Renal cortex interstitium (tissue), 11 donors: Measurements from ENCODE around the gene UGT1A7. TPM values are rescaled to one million over a fixed set of nuclear protein-coding genes. Genes with fewer than 3 reads are reported as not detected.
A peak's percentile ranks its signal among the peaks of the same experiment; 100 is the strongest.
"Not testable (repeated sequence)": the region's sequence is repeated elsewhere in the genome, so short reads cannot be mapped to it uniquely, and the experiment has no call there.

ENCODE experiments used
- DNase-seq, 11 donors: peaks; one replicate each; pipeline ENCODE4 v3.0.0-alpha.2; 2013; ENCODE audit warnings: low read depth in 9 of 11, low spot score in 4 of 11; ENCODE audit errors: extremely low read depth in 1 of 11
- polyA plus RNA-seq, 3 donors: library from polyadenylated mRNA; unstranded; fragments of 120-200 nt; gene quantifications; one replicate each; pipeline ENCODE4 v1.2.1, GENCODE V29; 2013; ENCODE audit not compliant: insufficient read length in 3 of 3

UGT1A7 gene
- polyA plus RNA-seq, 3 donors: 0.09 TPM; not detected in 2

- no peak for DNase-seq
Measured at GRCh38 chr2:233706720-233707119, 25.0 kb downstream of the UGT1A7 start.

DNA sequence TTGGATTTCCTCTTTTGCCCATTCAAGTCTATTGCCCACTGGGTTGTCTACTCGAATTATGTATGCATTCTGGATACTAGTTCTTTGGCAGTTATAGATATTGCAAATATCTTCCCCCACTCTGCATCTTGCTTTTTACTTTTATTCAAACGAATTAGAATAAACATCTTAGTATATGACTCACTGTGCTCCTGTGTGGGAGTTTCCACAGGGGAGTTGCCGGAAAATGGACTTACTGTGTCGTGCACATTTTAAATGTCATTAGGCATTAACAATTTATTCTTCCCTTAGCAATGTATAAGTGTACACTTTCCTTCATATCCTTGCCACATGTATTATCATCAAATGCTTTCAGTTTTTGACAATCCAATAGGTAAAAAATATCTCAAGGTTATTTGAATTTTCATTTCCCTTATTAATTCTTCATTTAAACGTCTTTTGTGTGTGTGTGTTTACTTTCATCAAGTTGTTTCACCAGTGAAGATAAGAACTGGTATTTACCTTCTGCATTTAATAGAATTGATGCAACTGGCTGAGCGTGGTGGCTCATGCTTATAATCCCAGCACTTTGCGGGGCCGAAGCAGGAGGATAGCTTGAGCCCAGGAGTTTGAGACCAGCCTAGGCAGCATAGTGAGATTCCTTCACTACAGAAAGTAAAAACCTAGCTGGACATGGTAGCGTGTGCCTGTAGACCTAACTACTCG is 26.4 kb downstream of the UGT1A7 start:
- no peak for DNase-seq

GRCh38 chr2:233708942-233709341 is 27.2 kb downstream of the UGT1A7 start:
- no peak for DNase-seq

DNA sequence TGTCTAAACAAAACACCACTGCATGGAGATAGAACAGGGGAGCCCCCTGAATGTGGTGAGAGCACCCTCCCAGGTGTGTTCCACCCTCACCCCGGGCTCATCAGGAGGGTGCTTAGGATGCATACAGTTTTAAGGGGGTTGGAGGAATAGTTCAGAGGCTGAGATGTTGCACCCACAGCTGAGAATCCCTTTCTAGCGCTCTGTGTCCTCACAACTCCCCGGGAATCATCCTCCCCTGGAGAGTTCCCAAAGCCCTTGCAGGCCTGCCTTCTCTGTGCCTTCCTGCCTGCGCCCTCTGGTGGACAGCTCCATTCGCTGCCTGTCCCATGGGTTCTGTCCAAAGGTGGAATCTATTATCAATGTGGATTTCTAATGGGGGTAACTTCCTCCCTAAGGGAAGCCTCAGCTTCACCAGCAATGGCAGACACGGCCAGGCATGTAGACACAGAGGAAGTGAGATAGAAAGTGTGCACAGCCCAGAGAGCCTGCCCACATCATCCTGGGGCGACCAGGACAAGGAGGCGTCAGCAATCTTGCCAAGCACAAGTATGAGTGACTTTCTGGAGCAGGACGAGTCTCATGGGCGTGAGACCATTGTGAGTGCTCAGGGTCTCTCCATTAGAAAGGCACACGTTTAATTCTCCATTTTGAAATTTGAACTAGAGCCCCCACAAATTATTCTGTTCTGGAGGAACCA is 29.8 kb downstream of the UGT1A7 start:
- peak; percentile 33 to 70 (median 53) for DNase-seq

DNA sequence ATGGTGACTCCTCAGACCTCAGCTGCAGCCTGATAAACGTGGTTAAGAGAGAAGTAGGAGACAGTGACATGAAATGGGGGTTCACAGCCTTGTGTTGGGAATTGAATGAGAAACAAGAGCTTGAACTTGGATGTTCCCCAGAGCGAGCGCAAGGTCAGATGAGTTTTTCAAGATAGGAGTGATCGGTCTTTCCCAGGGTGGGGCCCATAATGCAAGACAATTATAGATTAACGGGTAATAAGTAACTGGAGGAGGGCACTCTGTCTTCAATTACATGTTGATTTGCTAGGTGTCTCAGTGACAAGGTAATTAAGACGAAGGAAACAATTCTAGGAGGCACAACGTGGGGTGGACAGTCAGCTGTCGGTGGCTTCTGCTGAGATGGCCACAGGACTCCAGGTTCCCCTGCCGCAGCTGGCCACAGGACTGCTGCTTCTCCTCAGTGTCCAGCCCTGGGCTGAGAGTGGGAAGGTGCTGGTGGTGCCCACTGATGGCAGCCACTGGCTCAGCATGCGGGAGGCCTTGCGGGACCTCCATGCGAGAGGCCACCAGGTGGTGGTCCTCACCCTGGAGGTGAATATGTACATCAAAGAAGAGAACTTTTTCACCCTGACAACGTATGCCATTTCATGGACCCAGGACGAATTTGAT is 31.0 kb downstream of the UGT1A7 start, which contains the start of gene UGT1A5:
UGT1A5 (plus strand) TSS at position 297 of the 651 bp plus-strand sequence; CDS start at position 382, 85 bp downstream.
- DNase-seq: no peak

GRCh38 chr2:233713262-233713615 is 31.5 kb downstream of the UGT1A7 start:
- DNase-seq: no peak

DNA sequence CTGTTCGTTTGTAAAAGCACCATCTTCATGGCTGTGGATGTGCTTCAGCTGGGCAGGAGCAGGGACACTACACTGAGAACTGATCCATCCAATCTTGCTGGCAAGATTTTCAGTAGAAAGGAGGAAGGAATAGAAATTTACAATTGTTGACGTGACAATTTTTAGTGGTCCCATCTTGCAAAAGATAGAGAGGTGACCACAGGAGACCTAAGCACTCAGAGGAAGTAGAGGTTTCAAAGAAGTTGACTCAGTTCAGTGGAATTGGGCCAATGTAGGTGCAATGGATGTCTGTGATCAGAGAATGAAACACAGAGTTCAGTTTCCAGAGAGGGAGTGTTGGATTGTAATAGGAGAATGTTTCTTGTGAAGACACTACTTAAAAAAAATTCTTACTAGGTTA is 32.4 kb downstream of the UGT1A7 start:
- DNase-seq: no peak

DNA sequence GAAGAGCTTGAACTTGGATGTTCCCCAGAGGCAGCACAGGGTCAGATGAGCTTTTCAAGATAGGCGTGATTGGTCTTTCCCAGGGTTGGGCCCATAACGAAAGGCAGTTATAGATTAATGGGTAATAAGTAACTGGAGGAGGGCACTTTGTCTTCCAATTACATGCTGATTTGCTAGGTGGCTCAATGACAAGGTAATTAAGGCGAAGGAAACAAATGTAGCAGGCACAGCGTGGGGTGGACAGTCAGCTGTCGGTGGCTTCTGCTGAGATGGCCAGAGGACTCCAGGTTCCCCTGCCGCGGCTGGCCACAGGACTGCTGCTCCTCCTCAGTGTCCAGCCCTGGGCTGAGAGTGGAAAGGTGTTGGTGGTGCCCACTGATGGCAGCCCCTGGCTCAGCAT is 36.9 kb downstream of the UGT1A7 start, which contains the start of gene UGT1A4:
UGT1A4 (plus strand) TSS at position 185 of the 400 bp plus-strand sequence; CDS start at position 270, 85 bp downstream.
- no peak for DNase-seq

- DNase-seq: no peak
Measured at GRCh38 chr2:233728723-233729301, 47.1 kb downstream of the UGT1A7 start, which contains the start of gene UGT1A3. Gene UGT1A3, plus strand, starts transcription at chr2:233729042. Its CDS starts 85 bp downstream, at chr2:233729127.

GRCh38 chr2:233736868-233737653 is 55.4 kb downstream of the UGT1A7 start:
- DNase-seq: not testable (repeated sequence)

DNA sequence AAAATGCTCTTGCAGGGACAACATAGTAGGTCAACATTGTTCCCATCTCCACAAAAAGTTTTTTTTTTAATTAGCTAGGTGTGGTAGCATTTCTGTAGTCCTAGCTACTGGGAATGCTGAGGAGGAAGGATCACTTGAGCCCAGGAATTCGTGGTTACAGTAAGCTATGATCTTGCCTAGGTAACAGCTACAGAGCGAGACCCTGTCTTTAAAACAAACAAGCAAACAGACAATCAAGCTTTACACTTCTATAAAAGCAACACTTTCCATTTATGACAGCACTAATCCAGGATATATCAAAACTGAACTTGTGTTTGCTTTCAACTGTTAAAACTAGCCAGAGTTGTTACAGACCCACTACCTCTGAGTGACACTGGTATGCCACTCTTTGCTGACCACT is 59.2 kb downstream of the UGT1A7 start:
- no peak for DNase-seq

DNA sequence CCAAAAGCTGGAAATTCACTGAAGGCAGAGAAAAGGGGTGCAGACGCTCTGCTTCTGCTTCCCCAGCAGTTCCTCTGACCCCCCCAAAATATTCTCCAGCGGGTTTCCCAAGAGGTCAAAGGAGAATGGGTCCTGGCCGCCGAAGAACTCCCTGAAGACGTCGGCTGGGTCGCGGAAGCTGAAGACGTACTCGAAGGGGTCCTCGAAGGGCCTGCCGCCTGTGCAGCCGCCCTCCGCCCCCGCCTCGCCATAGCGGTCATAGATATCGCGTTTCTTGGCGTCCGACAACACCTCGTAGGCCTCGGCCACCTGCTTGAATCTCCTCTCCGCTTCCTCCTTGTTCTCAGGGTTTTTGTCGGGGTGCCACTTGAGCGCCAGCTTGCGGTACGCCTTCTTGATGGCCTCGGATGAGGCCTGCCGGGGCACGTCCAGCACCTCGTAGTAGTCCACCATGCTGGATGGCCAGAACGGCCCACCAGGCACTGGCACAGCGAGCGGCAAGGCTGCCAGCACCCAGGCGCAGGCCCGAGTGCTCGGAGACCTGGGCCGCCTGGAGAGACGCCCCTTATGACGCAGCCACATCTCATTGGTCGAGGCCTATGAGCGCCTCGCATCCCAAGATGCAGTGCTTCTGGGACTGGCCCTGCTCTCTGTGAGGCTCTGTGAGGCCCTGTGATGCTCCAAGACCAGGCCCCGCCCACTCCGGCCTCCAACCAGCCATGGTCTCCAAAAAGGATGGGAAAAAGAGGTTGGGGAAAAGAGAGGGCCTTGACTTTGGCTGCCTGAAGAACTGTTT is 62.0 kb downstream of the UGT1A7 start:
- no peak for DNase-seq

DNA sequence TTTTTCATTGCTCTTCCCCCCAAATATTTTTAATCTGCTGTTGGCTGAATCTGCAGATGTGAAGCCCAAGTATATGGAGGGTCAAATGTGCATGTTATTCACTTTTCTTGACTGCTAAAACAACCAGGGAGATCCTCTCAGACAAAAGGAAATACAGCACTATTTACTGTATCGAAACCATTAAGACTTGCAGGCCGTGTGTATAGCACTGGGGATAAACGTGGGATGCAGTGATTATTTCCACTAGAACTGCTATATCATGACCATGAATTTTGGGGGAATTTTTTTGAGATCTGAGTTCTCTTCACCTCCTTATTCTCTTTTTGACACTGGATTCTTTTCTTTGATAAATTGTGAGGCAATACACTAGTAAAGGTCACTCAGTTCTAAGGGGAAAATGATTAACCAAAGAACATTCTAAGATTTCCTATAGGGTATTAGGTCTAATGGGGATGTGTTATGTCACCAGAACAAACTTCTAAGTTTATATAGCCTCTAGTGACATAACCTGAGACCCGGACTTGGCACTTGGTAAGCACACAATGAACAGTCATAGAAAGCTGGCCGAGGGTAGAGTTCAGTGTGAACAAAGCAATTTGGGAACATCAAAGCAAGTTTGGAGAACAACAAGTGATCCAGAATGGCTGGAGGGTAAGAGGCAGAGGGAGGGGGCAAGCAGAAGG is 63.5 kb downstream of the UGT1A7 start:
- DNase-seq: no peak

DNA sequence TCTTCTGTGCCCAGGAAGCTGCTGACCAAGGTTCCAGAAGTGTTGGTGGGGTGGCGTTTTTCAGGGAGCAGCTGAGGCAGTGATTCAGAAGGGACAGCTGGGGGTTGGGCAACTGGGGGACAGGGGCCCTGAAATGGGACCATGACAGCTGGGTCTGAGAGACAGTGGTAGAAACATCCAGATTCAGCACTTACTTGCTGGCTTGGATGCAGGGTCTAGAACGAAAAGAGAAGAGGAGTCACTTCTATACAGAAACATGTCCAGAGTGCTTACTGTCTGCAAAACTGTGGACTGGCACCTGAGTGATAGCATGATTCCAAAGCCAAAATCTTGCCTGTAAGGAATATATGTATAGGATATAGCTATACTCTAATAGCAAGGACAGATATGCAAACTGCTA is 64.1 kb downstream of the UGT1A7 start:
- not testable (repeated sequence) for DNase-seq

DNA sequence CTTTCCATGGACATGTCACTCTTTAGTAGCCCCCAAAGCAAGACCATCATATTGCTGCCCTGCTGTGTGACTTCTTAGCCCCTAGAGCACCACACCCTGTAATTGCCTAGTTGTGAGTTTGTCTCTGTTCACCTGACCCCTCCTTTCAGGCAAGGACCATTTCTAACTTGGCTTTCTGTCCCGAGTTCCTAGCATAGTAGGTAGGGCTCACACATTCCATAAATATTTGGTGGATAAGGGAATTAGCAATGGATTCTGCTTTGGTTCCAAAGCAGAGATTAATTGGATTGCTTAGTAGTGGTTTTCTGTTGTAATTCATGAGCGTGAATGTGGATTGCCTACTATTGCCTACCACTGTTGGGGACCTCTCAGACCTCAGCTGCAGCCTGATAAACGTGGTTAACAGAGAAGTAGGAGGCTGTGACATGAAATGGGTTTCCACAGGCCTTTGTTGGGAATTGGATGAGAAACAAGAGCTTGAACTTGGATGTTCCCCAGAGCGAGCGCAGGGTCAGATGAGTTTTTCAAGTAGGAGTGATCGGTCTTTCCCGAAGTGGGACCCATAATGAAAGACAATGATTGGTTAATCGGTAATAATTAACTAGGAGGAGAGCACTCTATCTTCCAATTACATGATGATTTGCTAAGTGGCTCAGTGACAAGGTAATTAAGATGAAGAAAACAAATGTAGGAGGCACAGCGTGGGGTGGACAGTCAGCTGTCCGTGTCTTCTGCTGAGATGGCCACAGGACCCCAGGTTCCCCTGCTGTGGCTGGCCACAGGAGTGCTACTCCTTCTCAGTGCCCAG is 65.0 kb downstream of the UGT1A7 start:
- no peak for DNase-seq

DNA sequence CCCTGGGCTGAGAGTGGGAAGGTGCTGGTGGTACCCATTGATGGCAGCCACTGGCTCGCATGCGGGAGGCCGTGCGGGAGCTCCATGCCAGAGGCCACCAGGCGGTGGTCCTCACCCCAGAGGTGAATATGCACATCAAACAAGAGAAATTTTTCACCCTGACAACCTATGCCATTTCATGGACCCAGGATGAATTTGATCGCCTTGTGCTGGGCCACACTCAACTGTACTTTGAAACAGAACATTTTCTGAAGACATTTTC is 65.5 kb downstream of the UGT1A7 start:
- DNase-seq: no peak

DNA sequence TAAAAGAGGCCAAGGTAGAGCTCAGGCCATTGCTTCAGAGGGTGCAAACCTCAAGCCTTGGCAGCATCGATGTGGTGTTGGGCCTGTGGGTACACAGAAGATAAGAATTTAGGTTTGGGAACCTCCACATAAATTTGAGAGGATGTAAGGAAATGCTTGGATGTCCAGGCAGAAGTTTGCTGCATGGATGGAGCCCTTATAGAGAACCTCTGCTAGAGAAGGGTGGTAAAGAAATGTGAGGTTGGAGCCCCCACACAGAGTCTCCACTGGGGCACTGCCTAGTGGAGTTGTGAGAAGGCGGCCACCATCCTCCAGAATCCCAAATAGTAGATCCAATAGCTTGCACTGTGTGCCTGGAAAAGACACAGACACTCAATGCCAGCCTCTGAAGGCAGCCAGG is 69.0 kb downstream of the UGT1A7 start:
- not testable (repeated sequence) for DNase-seq
